ENCODE results near the gene ZNF577. TPM values are rescaled to one million over a fixed set of nuclear protein-coding genes. Genes with fewer than 3 reads are reported as not detected.

The ZNF577 gene
- total RNA-seq, 4 donors from 2014 or later: 6.7 to 20.5 (median 18.6) TPM

- no peak for DNase-seq (ENCODE audit: low spot score in 2 of 2)
- no peak for TF ChIP-seq POLR2A (IDR thresholded peaks at IDR 0.05)
- no peak for TF ChIP-seq CTCF (IDR thresholded peaks at IDR 0.05)
- WGBS, 2 donors: 26 to 36% methylated on average over 3 of the region's 3 CpGs
- intact Hi-C loops (cut with DNase I; ENCODE audit: low total_unique reads): no loop called here
- no peak overlapping the region for H3K4me3 ChIP-seq (ENCODE audit: low read depth, poor library complexity, severe bottlenecking)
These were observed 17.5 kb upstream of the ZNF577 start for GRCh38 chr19:51905206-51905605.

GRCh38 chr19:51904331-51905165 lies 16.8 kb upstream of the ZNF577 start, which contains the start of gene ZNF649:
TSS of gene ZNF649 (minus strand) at chr19:51905017. CDS start at chr19:51900107, 4,910 bp downstream.
- DNase-seq (ENCODE audit: low spot score in 2 of 2): peak; percentile 71 to 95
- 1% methylated on average over 43 of the region's 43 CpGs for WGBS, 2 donors
- intact Hi-C loops (cut with DNase I; ENCODE audit: low total_unique reads): no loop called here
- H3K4me3 ChIP-seq (ENCODE audit: low read depth, poor library complexity, severe bottlenecking): peak within 1 kb of the TSS; percentile 83
- no peak for TF ChIP-seq POLR2A (IDR thresholded peaks at IDR 0.05)
- no peak for TF ChIP-seq CTCF (IDR thresholded peaks at IDR 0.05)

GRCh38 chr19:51903192-51903591 lies 15.4 kb upstream of the ZNF577 start:
- 77 to 89% methylated on average over 8 of the region's 8 CpGs for WGBS, 2 donors
- no peak for DNase-seq (ENCODE audit: low spot score in 2 of 2)
- intact Hi-C loops (cut with DNase I; ENCODE audit: low total_unique reads): no loop called here
- no peak for TF ChIP-seq POLR2A (IDR thresholded peaks at IDR 0.05)
- TF ChIP-seq CTCF (IDR thresholded peaks at IDR 0.05): no peak
- H3K4me3 ChIP-seq (ENCODE audit: low read depth, poor library complexity, severe bottlenecking): no peak overlapping the region

GRCh38 chr19:51901860-51902259 lies 14.1 kb upstream of the ZNF577 start:
- 95% methylated on average over 4 of the region's 4 CpGs for WGBS, 2 donors
- no peak for DNase-seq (ENCODE audit: low spot score in 2 of 2)
- no peak for TF ChIP-seq CTCF (IDR thresholded peaks at IDR 0.05)
- TF ChIP-seq POLR2A (IDR thresholded peaks at IDR 0.05): no peak
- intact Hi-C loops (cut with DNase I; ENCODE audit: low total_unique reads): no loop called here
- no peak overlapping the region for H3K4me3 ChIP-seq (ENCODE audit: low read depth, poor library complexity, severe bottlenecking)

- WGBS, 2 donors: 94 to 98% methylated on average over 10 of the region's 10 CpGs
- DNase-seq (ENCODE audit: low spot score in 2 of 2): no peak
- H3K4me3 ChIP-seq (ENCODE audit: low read depth, poor library complexity, severe bottlenecking): no peak overlapping the region
- intact Hi-C loops (cut with DNase I; ENCODE audit: low total_unique reads): no loop called here
- TF ChIP-seq CTCF (IDR thresholded peaks at IDR 0.05) (no peak), POLR2A (IDR thresholded peaks at IDR 0.05) (no peak)
These were observed 3.5 kb upstream of the ZNF577 start for GRCh38 chr19:51891193-51891747.
